Upper lobe of left lung (tissue), 4 donors: Measurements from ENCODE around the gene CLTC.

Source experiments
- EP300 ChIP-seq, 4 donors: sonication (generic); formaldehyde crosslinking; IDR thresholded peaks; one replicate each; pipeline ENCODE4 v1.5.1; 2017; ENCODE audit warnings: antibody characterized with exemption in 4 of 4, control low read depth in 2 of 4
- POLR2A ChIP-seq, 4 donors: fragments of 450-650 bp; IDR thresholded peaks; one replicate each; pipeline ENCODE4 v1.5.1; 2016 to 2017; ENCODE audit warnings: antibody characterized with exemption in 4 of 4, mild to moderate bottlenecking in 2 of 4
- POLR2AphosphoS5 ChIP-seq, 2 donors: sonication (generic); formaldehyde crosslinking; IDR thresholded peaks; one replicate each; pipeline ENCODE4 v1.5.1; 2017; ENCODE audit warnings: antibody characterized with exemption in 2 of 2
- TF ChIP-seq, protein P1 (sequence below), 6 experiments: fragments of 450-650 bp in 4 of 6; fragments of 200-600 bp in 2 of 6; sonication (generic) in 2 of 6; IDR thresholded peaks; one replicate each; pipeline ENCODE4 v1.5.1; 2016 to 2019; ENCODE audit warnings: antibody characterized with exemption in 6 of 6

DNA sequence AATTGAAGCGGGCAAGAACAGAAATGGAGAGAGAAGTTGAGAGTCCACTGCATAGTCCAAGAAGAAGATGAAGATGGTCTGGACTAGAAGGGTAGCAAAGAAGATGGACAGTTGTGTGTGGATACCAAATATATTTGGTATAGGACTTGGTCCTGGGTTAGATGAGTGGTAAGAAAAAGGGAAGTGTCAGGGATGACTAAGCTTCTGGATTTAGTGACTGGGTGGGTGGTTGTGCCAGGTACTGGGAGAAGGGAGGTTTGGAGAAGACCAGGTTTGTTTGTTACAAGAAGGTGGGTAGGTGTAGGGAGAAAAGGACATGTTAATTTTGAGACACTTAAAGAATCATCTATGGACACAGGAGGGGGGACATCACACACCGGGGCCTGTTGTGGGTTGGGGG is 93.2 kb downstream of the CLTC start:
- TF ChIP-seq POLR2AphosphoS5 (IDR thresholded peaks at IDR 0.05) (no peak), POLR2A (IDR thresholded peaks at IDR 0.05) (no peak), EP300 (IDR thresholded peaks at IDR 0.05) (no peak)
- TF ChIP-seq, protein P1, sequence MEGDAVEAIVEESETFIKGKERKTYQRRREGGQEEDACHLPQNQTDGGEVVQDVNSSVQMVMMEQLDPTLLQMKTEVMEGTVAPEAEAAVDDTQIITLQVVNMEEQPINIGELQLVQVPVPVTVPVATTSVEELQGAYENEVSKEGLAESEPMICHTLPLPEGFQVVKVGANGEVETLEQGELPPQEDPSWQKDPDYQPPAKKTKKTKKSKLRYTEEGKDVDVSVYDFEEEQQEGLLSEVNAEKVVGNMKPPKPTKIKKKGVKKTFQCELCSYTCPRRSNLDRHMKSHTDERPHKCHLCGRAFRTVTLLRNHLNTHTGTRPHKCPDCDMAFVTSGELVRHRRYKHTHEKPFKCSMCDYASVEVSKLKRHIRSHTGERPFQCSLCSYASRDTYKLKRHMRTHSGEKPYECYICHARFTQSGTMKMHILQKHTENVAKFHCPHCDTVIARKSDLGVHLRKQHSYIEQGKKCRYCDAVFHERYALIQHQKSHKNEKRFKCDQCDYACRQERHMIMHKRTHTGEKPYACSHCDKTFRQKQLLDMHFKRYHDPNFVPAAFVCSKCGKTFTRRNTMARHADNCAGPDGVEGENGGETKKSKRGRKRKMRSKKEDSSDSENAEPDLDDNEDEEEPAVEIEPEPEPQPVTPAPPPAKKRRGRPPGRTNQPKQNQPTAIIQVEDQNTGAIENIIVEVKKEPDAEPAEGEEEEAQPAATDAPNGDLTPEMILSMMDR (IDR thresholded peaks at IDR 0.05): no peak
